ENCODE data around the gene MED7.

MED7 gene

DNA sequence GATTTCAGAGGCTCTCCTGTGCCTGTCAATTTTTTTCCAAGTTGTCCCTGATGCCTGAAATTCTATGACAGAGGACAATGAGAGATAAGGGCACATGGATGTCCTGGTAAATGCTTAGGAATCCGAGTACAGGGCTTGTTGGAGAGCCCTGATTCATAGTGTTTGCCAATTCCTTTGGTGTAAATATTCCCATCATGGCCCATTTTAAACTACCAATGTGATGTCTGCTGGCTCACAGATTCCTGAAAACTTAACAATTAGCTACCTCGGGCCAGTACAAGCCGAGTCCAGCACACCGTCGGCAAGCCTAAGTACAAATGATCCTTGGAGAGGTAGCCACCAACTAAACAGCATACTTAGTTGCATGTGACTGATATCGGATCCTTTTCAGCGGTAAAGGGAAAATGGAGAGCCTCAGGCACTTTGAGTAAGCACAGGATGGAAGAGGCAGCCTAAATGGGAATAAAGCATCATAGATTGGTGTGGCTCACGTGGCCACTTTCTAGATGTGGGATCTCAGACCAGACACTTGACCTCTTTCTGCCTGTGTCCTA, 41.5 kb upstream of the MED7 start:
- no peak for DNase-seq (ENCODE audit: low spot score)
- TF ChIP-seq, protein P1, sequence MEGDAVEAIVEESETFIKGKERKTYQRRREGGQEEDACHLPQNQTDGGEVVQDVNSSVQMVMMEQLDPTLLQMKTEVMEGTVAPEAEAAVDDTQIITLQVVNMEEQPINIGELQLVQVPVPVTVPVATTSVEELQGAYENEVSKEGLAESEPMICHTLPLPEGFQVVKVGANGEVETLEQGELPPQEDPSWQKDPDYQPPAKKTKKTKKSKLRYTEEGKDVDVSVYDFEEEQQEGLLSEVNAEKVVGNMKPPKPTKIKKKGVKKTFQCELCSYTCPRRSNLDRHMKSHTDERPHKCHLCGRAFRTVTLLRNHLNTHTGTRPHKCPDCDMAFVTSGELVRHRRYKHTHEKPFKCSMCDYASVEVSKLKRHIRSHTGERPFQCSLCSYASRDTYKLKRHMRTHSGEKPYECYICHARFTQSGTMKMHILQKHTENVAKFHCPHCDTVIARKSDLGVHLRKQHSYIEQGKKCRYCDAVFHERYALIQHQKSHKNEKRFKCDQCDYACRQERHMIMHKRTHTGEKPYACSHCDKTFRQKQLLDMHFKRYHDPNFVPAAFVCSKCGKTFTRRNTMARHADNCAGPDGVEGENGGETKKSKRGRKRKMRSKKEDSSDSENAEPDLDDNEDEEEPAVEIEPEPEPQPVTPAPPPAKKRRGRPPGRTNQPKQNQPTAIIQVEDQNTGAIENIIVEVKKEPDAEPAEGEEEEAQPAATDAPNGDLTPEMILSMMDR (IDR thresholded peaks at IDR 0.05; ENCODE audit: borderline replicate concordance, control extremely low read depth, extremely low read depth, insufficient read depth, missing control alignments) = no peak
- in situ Hi-C loops (cut with MboI; ENCODE audit: low sequenced_read_pairs, unreplicated experiment) = no loop called here

DNA sequence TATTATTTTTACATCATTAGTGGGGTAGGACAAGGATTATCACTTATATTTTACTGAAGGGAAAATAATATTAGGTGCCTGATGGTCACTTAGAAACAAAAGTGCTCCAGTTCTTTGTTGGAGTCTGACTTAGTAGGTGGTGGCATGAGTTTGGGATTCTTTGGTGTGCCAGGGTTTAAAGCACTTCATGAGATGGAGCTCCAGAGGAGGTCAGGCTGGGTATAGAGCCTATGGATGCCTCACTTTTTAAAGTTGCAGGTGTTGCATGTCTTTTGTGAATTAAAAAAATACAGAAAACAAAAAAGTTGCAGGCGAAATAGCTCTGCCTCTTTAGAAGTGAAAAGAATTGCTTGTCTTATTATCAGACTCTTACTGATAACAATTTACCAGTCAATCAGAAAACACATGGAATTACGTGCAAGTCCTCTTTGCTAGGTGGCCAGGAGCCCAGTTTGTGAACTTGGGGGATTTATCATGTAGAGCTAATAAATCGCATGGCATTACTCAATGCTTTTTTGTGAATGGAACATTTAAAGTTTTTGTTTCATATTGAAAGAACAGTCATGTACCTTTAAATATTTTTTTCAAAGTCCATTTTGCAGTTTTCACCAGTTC, 39.6 kb upstream of the MED7 start:
- in situ Hi-C loops (cut with MboI; ENCODE audit: low sequenced_read_pairs, unreplicated experiment) = no loop called here
- no peak for DNase-seq (ENCODE audit: low spot score)
- TF ChIP-seq, protein P1 (IDR thresholded peaks at IDR 0.05; ENCODE audit: borderline replicate concordance, control extremely low read depth, extremely low read depth, insufficient read depth, missing control alignments) = no peak

DNA sequence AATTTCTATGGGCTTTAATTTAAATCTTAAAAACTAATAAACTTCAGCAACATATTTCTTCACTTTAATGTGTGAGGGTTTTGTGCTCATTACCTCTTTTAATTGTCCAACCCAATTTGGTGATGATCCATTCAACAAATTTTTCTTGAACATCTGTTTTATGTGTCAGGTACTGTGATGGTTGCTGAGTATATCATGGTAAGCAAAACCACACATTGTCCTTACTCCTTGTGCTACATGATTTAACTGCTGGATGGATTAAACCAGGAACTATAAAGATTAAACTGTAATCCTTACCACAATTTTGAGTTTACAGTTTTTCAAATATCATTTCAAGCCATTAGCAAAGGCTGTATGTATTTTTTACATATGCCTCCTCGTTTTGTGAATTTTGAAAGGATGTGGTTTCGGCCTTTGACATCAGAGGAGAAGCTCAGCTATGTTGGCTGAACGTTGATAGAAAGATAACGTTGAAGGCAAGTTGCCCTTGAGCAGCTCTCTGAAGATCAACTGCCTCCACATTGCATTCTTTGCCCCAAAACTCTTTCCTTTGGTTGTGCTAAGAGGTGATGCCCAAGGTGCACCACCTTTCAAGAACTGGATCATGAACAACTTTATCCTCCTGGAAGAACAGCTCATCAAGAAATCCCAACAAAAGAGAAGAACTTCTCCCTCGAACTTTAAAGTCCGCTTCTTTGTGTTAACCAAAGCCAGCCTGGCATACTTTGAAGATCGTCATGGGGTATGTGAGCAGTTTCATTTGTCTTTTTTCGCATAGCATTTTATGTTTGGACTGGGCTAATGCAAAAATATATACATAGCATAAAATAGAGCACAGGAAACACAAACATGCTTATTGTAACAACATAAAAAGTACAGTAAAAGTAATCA, 38.0 kb upstream of the MED7 start, which contains the start of gene ITK:
ITK (plus strand) TSS at position 467 of the 891 bp plus-strand sequence; CDS start at position 605, 138 bp downstream.
- TF ChIP-seq, protein P1 (IDR thresholded peaks at IDR 0.05; ENCODE audit: borderline replicate concordance, control extremely low read depth, extremely low read depth, insufficient read depth, missing control alignments) = no peak
- in situ Hi-C loops (cut with MboI; ENCODE audit: low sequenced_read_pairs, unreplicated experiment) = no loop called here
- DNase-seq (ENCODE audit: low spot score) = no peak

DNA sequence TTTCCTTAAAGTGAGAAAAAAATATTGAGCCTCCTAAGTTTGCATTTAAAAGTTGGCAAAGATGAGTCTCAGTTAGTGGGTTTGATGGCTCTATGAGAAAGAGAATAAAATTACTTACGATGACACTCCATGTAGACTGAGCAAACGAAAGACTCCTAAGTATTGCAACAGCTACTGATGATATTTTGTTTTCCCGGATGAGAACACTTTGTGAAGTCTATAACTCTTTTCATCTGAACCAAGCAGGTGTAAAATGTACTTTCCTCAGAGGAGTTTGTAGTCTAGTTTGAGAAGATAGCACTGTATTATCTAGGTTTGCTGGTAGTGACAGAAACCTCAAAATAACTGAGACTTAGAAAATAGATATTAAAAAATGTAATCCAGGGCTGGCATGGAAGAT, 36.3 kb upstream of the MED7 start:
- no peak for DNase-seq (ENCODE audit: low spot score)
- TF ChIP-seq, protein P1 (IDR thresholded peaks at IDR 0.05; ENCODE audit: borderline replicate concordance, control extremely low read depth, extremely low read depth, insufficient read depth, missing control alignments) = no peak
- in situ Hi-C loops (cut with MboI; ENCODE audit: low sequenced_read_pairs, unreplicated experiment) = no loop called here

DNA sequence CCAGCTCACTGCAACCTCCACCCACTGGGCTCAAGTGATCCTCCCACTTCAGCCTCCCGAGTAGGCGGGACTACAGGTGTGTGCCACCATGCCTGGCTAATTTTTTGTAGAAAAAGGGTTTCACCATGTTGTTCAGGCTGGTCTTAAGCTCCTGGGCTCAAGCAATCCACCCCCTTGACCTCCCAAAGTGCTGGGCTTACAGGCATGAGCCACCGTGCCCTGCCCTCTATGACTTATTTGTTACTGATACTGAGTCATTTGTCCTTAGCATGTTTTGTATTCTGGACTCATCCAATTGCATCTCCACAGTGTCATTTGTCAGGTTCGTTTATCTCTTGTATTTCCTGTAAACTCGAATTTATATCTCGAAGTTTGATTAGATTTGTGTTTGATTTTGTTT, 35.3 kb upstream of the MED7 start:
- in situ Hi-C loops (cut with MboI; ENCODE audit: low sequenced_read_pairs, unreplicated experiment) = no loop called here
- no peak for DNase-seq (ENCODE audit: low spot score)
- TF ChIP-seq, protein P1 (IDR thresholded peaks at IDR 0.05; ENCODE audit: borderline replicate concordance, control extremely low read depth, extremely low read depth, insufficient read depth, missing control alignments) = no peak

DNA sequence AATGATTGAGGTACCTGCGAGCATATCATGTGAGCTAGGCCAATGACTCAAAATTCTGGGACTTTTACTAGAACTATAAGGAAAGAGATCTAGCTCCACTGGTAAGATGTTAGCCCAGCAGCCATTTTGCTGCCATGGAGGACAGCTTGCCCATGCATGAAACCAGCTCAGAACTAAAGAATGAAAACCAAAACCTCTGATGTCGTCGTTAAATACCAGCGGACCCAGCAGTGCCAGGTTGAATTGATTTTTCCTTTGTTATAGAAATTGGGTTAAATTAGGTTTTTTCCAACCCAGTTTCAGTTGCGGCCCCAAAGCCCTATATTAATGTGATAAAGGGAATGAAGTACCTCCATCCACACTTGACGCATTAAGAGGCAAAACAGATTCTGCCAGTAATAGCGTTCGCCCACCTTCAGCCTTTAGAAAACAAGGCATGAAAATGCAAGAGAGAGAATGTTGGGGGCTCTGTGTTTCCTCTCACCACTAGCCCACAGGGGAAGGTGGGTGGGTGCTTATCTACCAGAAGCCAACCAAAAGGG, 32.5 kb upstream of the MED7 start:
- DNase-seq (ENCODE audit: low spot score) = no peak
- TF ChIP-seq, protein P1 (IDR thresholded peaks at IDR 0.05; ENCODE audit: borderline replicate concordance, control extremely low read depth, extremely low read depth, insufficient read depth, missing control alignments) = no peak
- in situ Hi-C loops (cut with MboI; ENCODE audit: low sequenced_read_pairs, unreplicated experiment) = no loop called here
